ENCODE data around the gene PIN1.

PIN1 gene

GRCh38 chr19:9797871-9798270, 37.2 kb upstream of the PIN1 start:
- Histone ChIP-seq H3K79me1 (ENCODE audit: low read length) (peaks cover 1% of the 10 kb centered on the region), H3K23ac (ENCODE audit: low read length) (no peak overlapping the region), H3K4me3 (ENCODE audit: low read depth, low read length) (no peak overlapping the region), H2BK5ac (ENCODE audit: low read depth, low read length, poor library complexity) (no peak overlapping the region), H2BK12ac (ENCODE audit: low read length) (no peak overlapping the region), H4K91ac (ENCODE audit: low read depth, low read length) (no peak overlapping the region), H3K9ac (ENCODE audit: low read length) (no peak overlapping the region), H2AFZ (ENCODE audit: insufficient read depth, low read length, poor library complexity) (no peak overlapping the region), H3K79me2 (ENCODE audit: control insufficient read depth, insufficient read depth, low read length, poor library complexity) (peaks cover 1% of the 10 kb centered on the region), H4K12ac (ENCODE audit: low read depth, low read length) (no peak overlapping the region), H3K36me3 (ENCODE audit: control insufficient read depth in 1 of 2, insufficient read depth in 2 of 2, low read length in 2 of 2) (peaks cover 0 to under 1% of the 10 kb centered on the region in 2 experiments), H4K8ac (ENCODE audit: low read depth, low read length) (no peak overlapping the region), H3K4me1 (ENCODE audit: control insufficient read depth in 1 of 2, insufficient read depth in 2 of 2, low read length in 2 of 2) (peaks cover 3 to 9% of the 10 kb centered on the region in 2 experiments), H3K4me2 (ENCODE audit: low read length) (no peak overlapping the region), H3K9me3 (ENCODE audit: insufficient read depth, low read depth, low read length) (no peaks in the 10 kb centered on the region), H2AK5ac (ENCODE audit: low read length) (no peak overlapping the region), H3K18ac (ENCODE audit: low read length) (no peak overlapping the region), H3K27me3 (ENCODE audit: insufficient read depth, low read length) (no peaks in the 10 kb centered on the region), H2BK120ac (ENCODE audit: insufficient read depth, low read length, poor library complexity) (no peak overlapping the region), H3K27ac (ENCODE audit: low read depth, low read length) (no peak overlapping the region), H3K4ac (ENCODE audit: low read depth, low read length) (no peak overlapping the region), H3K14ac (ENCODE audit: low read length) (no peak overlapping the region)
- 100% methylated on average over 1 of the region's 5 CpGs for WGBS (ENCODE audit: extremely low coverage, insufficient coverage, insufficient read length)
- no peak for DNase-seq

GRCh38 chr19:9799162-9799561, 36.0 kb upstream of the PIN1 start:
- H4K12ac ChIP-seq (ENCODE audit: low read depth, low read length): no peak overlapping the region
- no peak for DNase-seq
- H3K27ac ChIP-seq (ENCODE audit: low read depth, low read length): no peak overlapping the region
- H2BK120ac ChIP-seq (ENCODE audit: insufficient read depth, low read length, poor library complexity): no peak overlapping the region
- H3K4ac ChIP-seq (ENCODE audit: low read depth, low read length): no peak overlapping the region
- peaks cover 4 to 7% of the 10 kb centered on the region in 2 experiments for H3K36me3 ChIP-seq (ENCODE audit: control insufficient read depth in 1 of 2, insufficient read depth in 2 of 2, low read length in 2 of 2)
- H2BK5ac ChIP-seq (ENCODE audit: low read depth, low read length, poor library complexity): no peak overlapping the region
- H3K4me2 ChIP-seq (ENCODE audit: low read length): no peak overlapping the region
- H3K14ac ChIP-seq (ENCODE audit: low read length): no peak overlapping the region
- no peak overlapping the region for H4K8ac ChIP-seq (ENCODE audit: low read depth, low read length)
- H3K4me3 ChIP-seq (ENCODE audit: low read depth, low read length): no peak overlapping the region
- H3K23ac ChIP-seq (ENCODE audit: low read length): no peak overlapping the region
- H4K91ac ChIP-seq (ENCODE audit: low read depth, low read length): no peak overlapping the region
- no peaks in the 10 kb centered on the region for H3K79me1 ChIP-seq (ENCODE audit: low read length)
- H2AFZ ChIP-seq (ENCODE audit: insufficient read depth, low read length, poor library complexity): no peak overlapping the region
- no peaks in the 10 kb centered on the region for H3K9me3 ChIP-seq (ENCODE audit: insufficient read depth, low read depth, low read length)
- H3K79me2 ChIP-seq (ENCODE audit: control insufficient read depth, insufficient read depth, low read length, poor library complexity): no peaks in the 10 kb centered on the region
- H2AK5ac ChIP-seq (ENCODE audit: low read length): no peak overlapping the region
- no peak overlapping the region for H3K9ac ChIP-seq (ENCODE audit: low read length)
- no peak overlapping the region for H2BK12ac ChIP-seq (ENCODE audit: low read length)
- H3K4me1 ChIP-seq (ENCODE audit: control insufficient read depth in 1 of 2, insufficient read depth in 2 of 2, low read length in 2 of 2): peaks cover 3 to 6% of the 10 kb centered on the region in 2 experiments
- H3K18ac ChIP-seq (ENCODE audit: low read length): no peak overlapping the region
- H3K27me3 ChIP-seq (ENCODE audit: insufficient read depth, low read length): no peaks in the 10 kb centered on the region

- H3K4ac ChIP-seq (ENCODE audit: low read depth, low read length): no peak overlapping the region
- H3K79me2 ChIP-seq (ENCODE audit: control insufficient read depth, insufficient read depth, low read length, poor library complexity): no peaks in the 10 kb centered on the region
- no peak overlapping the region for H3K18ac ChIP-seq (ENCODE audit: low read length)
- no peak overlapping the region for H2AK5ac ChIP-seq (ENCODE audit: low read length)
- H3K27ac ChIP-seq (ENCODE audit: low read depth, low read length): no peak overlapping the region
- H2BK120ac ChIP-seq (ENCODE audit: insufficient read depth, low read length, poor library complexity): no peak overlapping the region
- peaks cover 3 to 6% of the 10 kb centered on the region in 2 experiments for H3K4me1 ChIP-seq (ENCODE audit: control insufficient read depth in 1 of 2, insufficient read depth in 2 of 2, low read length in 2 of 2)
- no peak overlapping the region for H3K9ac ChIP-seq (ENCODE audit: low read length)
- no peak overlapping the region for H3K4me2 ChIP-seq (ENCODE audit: low read length)
- no peak overlapping the region for H2AFZ ChIP-seq (ENCODE audit: insufficient read depth, low read length, poor library complexity)
- no peak overlapping the region for H3K23ac ChIP-seq (ENCODE audit: low read length)
- no peak overlapping the region for H3K4me3 ChIP-seq (ENCODE audit: low read depth, low read length)
- H4K91ac ChIP-seq (ENCODE audit: low read depth, low read length): no peak overlapping the region
- no peak overlapping the region for H3K14ac ChIP-seq (ENCODE audit: low read length)
- no peak overlapping the region for H4K12ac ChIP-seq (ENCODE audit: low read depth, low read length)
- WGBS (ENCODE audit: extremely low coverage, insufficient coverage, insufficient read length): no CpG with 5 or more reads among the region's 10 CpGs
- peaks cover 15 to 18% of the 10 kb centered on the region in 2 experiments for H3K36me3 ChIP-seq (ENCODE audit: control insufficient read depth in 1 of 2, insufficient read depth in 2 of 2, low read length in 2 of 2)
- no peaks in the 10 kb centered on the region for H3K27me3 ChIP-seq (ENCODE audit: insufficient read depth, low read length)
- no peaks in the 10 kb centered on the region for H3K79me1 ChIP-seq (ENCODE audit: low read length)
- no peak for DNase-seq
- no peaks in the 10 kb centered on the region for H3K9me3 ChIP-seq (ENCODE audit: insufficient read depth, low read depth, low read length)
- no peak overlapping the region for H4K8ac ChIP-seq (ENCODE audit: low read depth, low read length)
- H2BK5ac ChIP-seq (ENCODE audit: low read depth, low read length, poor library complexity): no peak overlapping the region
- H2BK12ac ChIP-seq (ENCODE audit: low read length): no peak overlapping the region
These were observed 33.1 kb upstream of the PIN1 start for GRCh38 chr19:9801976-9802375.

GRCh38 chr19:9806803-9807202, 28.3 kb upstream of the PIN1 start:
- no peaks in the 10 kb centered on the region for H3K9me3 ChIP-seq (ENCODE audit: insufficient read depth, low read depth, low read length)
- H3K4me1 ChIP-seq (ENCODE audit: control insufficient read depth in 1 of 2, insufficient read depth in 2 of 2, low read length in 2 of 2): no peaks in the 10 kb centered on the region
- no peak overlapping the region for H2BK120ac ChIP-seq (ENCODE audit: insufficient read depth, low read length, poor library complexity)
- peaks cover 49 to 56% of the 10 kb centered on the region in 2 experiments for H3K36me3 ChIP-seq (ENCODE audit: control insufficient read depth in 1 of 2, insufficient read depth in 2 of 2, low read length in 2 of 2)
- no peak overlapping the region for H4K8ac ChIP-seq (ENCODE audit: low read depth, low read length)
- H3K4me3 ChIP-seq (ENCODE audit: low read depth, low read length): no peak overlapping the region
- H3K23ac ChIP-seq (ENCODE audit: low read length): no peak overlapping the region
- H2AFZ ChIP-seq (ENCODE audit: insufficient read depth, low read length, poor library complexity): no peak overlapping the region
- no peaks in the 10 kb centered on the region for H3K79me2 ChIP-seq (ENCODE audit: control insufficient read depth, insufficient read depth, low read length, poor library complexity)
- H2BK5ac ChIP-seq (ENCODE audit: low read depth, low read length, poor library complexity): no peak overlapping the region
- no peak overlapping the region for H4K91ac ChIP-seq (ENCODE audit: low read depth, low read length)
- H4K12ac ChIP-seq (ENCODE audit: low read depth, low read length): no peak overlapping the region
- H3K4me2 ChIP-seq (ENCODE audit: low read length): no peak overlapping the region
- no peak overlapping the region for H2BK12ac ChIP-seq (ENCODE audit: low read length)
- no peaks in the 10 kb centered on the region for H3K79me1 ChIP-seq (ENCODE audit: low read length)
- no peak overlapping the region for H3K14ac ChIP-seq (ENCODE audit: low read length)
- no peak overlapping the region for H2AK5ac ChIP-seq (ENCODE audit: low read length)
- no peak overlapping the region for H3K27ac ChIP-seq (ENCODE audit: low read depth, low read length)
- WGBS (ENCODE audit: extremely low coverage, insufficient coverage, insufficient read length): no CpG with 5 or more reads among the region's 3 CpGs
- no peak overlapping the region for H3K9ac ChIP-seq (ENCODE audit: low read length)
- H3K4ac ChIP-seq (ENCODE audit: low read depth, low read length): no peak overlapping the region
- no peak for DNase-seq
- no peak overlapping the region for H3K18ac ChIP-seq (ENCODE audit: low read length)
- H3K27me3 ChIP-seq (ENCODE audit: insufficient read depth, low read length): no peaks in the 10 kb centered on the region
